ENCODE data around the gene MLLT3.

DNA sequence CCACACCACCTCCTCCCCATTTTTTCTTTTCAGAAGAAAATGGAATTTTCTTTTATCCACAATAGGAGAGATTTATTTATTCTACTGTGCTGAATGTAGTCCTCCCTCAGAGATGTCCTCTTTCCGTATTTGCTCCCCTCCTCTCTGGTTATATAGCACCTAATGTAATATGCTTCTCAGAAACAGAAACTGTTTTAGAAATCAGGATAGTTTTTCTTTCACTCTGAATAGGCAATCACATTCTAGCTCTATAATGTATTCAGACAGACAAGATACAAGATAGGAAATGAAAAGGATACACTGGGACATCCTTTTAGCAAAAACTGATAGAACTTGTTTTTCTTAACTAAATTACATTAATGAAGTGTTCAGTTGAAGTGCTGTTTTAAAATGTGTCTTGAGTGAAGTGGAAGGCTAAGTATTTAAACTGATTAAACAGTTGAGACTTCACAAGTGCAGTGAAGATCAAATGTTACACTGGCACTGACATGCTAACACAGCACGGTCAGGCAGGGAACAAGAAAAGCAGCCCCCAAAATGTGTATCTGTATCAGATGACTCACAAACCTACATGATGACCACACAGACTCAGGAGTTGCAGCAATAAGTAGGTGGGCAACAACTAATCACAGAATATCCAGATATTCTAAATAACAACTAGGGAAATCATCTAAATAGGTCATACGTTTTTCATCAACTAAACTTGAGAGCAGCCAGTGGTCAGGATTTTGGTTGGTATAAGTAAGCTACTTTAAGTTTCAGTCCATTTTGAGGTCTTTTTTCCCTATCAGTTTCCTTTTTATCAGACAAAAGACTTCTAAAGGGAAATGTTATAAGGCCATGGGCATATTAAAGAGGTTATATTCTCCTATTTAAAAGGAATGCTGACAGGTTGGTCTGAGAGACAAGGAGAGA lies 260.4 kb downstream of the MLLT3 start:
- no peak for TF ChIP-seq POLR2AphosphoS5 (IDR thresholded peaks at IDR 0.05; ENCODE audit: low read depth, low read length)
- TF ChIP-seq POLR2A (IDR thresholded peaks at IDR 0.05; ENCODE audit: low read depth, low read length): no peak

Data from GM12892 (cell line).